ENCODE data around the gene DPF1.
A peak's percentile ranks its signal among the peaks of the same experiment; 100 is the strongest.

DPF1 gene

GRCh38 chr19:38213469-38213868 is 10.6 kb downstream of the DPF1 start (continued):
- no peak for TF ChIP-seq ZNF645 (tag by site-specific recombination; IDR thresholded peaks at IDR 0.05)
- TF ChIP-seq ZNF830 (tag by site-specific recombination; IDR thresholded peaks at IDR 0.05; ENCODE audit: low read depth) = no peak
- TF ChIP-seq ZNF701 (tag by site-specific recombination; IDR thresholded peaks at IDR 0.05) = no peak
- TF ChIP-seq ZNF18 (tag by site-specific recombination; IDR thresholded peaks at IDR 0.05) = no peak
- TF ChIP-seq ZNF514 (tag by site-specific recombination; IDR thresholded peaks at IDR 0.05) = no peak

GRCh38 chr19:38211766-38212165 is 12.3 kb downstream of the DPF1 start:
- TF ChIP-seq, protein P1, sequence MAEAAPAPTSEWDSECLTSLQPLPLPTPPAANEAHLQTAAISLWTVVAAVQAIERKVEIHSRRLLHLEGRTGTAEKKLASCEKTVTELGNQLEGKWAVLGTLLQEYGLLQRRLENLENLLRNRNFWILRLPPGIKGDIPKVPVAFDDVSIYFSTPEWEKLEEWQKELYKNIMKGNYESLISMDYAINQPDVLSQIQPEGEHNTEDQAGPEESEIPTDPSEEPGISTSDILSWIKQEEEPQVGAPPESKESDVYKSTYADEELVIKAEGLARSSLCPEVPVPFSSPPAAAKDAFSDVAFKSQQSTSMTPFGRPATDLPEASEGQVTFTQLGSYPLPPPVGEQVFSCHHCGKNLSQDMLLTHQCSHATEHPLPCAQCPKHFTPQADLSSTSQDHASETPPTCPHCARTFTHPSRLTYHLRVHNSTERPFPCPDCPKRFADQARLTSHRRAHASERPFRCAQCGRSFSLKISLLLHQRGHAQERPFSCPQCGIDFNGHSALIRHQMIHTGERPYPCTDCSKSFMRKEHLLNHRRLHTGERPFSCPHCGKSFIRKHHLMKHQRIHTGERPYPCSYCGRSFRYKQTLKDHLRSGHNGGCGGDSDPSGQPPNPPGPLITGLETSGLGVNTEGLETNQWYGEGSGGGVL (tag by site-specific recombination; IDR thresholded peaks at IDR 0.05) = no peak
- TF ChIP-seq ZNF692 (tag by site-specific recombination; IDR thresholded peaks at IDR 0.05) (peak; percentile 24; the same call in 1 of the 2 replicates), ZFP69B (tag by site-specific recombination; IDR thresholded peaks at IDR 0.05) (peak; percentile 55; the same call in 1 of the 2 replicates), ZNF10 (tag by site-specific recombination; IDR thresholded peaks at IDR 0.05) (0 out of 2 replicates have a peak, but pooled peaks have one; percentile 50), ZNF426 (tag by site-specific recombination; IDR thresholded peaks at IDR 0.05) (no peak), SP3 (tag by site-specific recombination; IDR thresholded peaks at IDR 0.05) (no peak)
- POLR2A ChIA-PET = no interaction called here
- Histone ChIP-seq H3K4me1 (ENCODE audit: control insufficient read depth, insufficient read depth, low read length) (peaks cover 25% of the 10 kb centered on the region), H3K27ac (ENCODE audit: extremely low read depth, low read depth, low read length) (no peak overlapping the region), H3K36me3 (ENCODE audit: control insufficient read depth in 2 of 2, insufficient read depth in 1 of 2, low read length in 2 of 2) (peaks cover 19 to 20% of the 10 kb centered on the region in 2 experiments; a peak in 2 of 3 replicates), H3K9me3 (ENCODE audit: control insufficient read depth, insufficient read depth, low read depth, low read length) (no peaks in the 10 kb centered on the region), H3K4me3 (ENCODE audit: low read depth, low read length) (no peak overlapping the region)
- CTCF ChIA-PET = no interaction called here

DNA sequence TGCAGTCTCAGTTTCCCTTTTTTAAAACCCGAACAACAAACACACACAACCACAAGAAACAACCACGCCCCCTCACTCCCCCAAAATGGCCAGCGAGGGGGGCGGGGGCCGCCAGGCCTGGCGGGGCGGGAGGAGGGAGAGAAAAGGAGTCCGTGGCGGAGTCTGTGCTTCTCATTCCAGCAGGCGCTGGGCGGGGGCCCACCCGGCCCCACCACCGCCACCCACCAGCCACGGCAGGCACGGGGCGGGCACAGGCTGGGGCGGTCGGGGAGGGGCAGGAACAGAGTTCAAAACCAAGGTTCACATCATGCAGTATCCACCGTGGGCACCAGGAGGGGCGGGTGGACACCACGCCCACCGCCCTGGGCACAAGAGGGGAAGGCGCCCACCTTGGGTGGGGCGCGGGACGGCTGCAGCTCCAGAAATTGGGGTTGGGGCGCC is 12.9 kb downstream of the DPF1 start:
- ChIA-PET POLR2A (no interaction called here), CTCF (interaction anchor here (0.6 kb wide), 1 partner anchor 88 kb away, joined by 3 read pairs; no protein-coding TSS in a partner anchor)
- peaks cover 19 to 20% of the 10 kb centered on the region in 2 experiments; a peak in 2 of 3 replicates for H3K36me3 ChIP-seq (ENCODE audit: control insufficient read depth in 2 of 2, insufficient read depth in 1 of 2, low read length in 2 of 2)
- H3K9me3 ChIP-seq (ENCODE audit: control insufficient read depth, insufficient read depth, low read depth, low read length) = no peaks in the 10 kb centered on the region
- H3K4me3 ChIP-seq (ENCODE audit: low read depth, low read length) = no peak overlapping the region
- no peak overlapping the region for H3K27ac ChIP-seq (ENCODE audit: extremely low read depth, low read depth, low read length)
- H3K4me1 ChIP-seq (ENCODE audit: control insufficient read depth, insufficient read depth, low read length) = peaks cover 25% of the 10 kb centered on the region
- TF ChIP-seq ZNF555 (tag by site-specific recombination; conservative IDR thresholded peaks at IDR 0.05) (no peak), ZNF776 (tag by site-specific recombination; IDR thresholded peaks at IDR 0.05; ENCODE audit: borderline replicate concordance) (no peak), KLF8 (tag by site-specific recombination; IDR thresholded peaks at IDR 0.05) (peak; percentile 79), KLF1 (tag by site-specific recombination; IDR thresholded peaks at IDR 0.05) (peak; percentile 96), SP2 (tag by site-specific recombination; IDR thresholded peaks at IDR 0.05) (no peak), ZFHX2 (tag by site-specific recombination; conservative IDR thresholded peaks at IDR 0.05) (peak; percentile 59), PATZ1 (tag by site-specific recombination; IDR thresholded peaks at IDR 0.05) (peak; percentile 3; the same call in 1 of the 2 replicates), KLF9 (tag by site-specific recombination; IDR thresholded peaks at IDR 0.05; ENCODE audit: low read depth) (0 out of 2 replicates have a peak, but pooled peaks have one; percentile 21)
- TF ChIP-seq, protein P2, sequence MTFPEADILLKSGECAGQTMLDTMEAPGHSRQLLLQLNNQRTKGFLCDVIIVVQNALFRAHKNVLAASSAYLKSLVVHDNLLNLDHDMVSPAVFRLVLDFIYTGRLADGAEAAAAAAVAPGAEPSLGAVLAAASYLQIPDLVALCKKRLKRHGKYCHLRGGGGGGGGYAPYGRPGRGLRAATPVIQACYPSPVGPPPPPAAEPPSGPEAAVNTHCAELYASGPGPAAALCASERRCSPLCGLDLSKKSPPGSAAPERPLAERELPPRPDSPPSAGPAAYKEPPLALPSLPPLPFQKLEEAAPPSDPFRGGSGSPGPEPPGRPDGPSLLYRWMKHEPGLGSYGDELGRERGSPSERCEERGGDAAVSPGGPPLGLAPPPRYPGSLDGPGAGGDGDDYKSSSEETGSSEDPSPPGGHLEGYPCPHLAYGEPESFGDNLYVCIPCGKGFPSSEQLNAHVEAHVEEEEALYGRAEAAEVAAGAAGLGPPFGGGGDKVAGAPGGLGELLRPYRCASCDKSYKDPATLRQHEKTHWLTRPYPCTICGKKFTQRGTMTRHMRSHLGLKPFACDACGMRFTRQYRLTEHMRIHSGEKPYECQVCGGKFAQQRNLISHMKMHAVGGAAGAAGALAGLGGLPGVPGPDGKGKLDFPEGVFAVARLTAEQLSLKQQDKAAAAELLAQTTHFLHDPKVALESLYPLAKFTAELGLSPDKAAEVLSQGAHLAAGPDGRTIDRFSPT (tag by site-specific recombination; IDR thresholded peaks at IDR 0.05) = 0 out of 2 replicates have a peak, but pooled peaks have one; percentile 16

All from HEK293 (cell line).